GM19023 (cell line): ENCODE data around the gene ZNF22.

ENCODE experiments used
- ATAC-seq: cut with Tn5 transposase; IDR thresholded peaks from one replicate; pipeline ENCODE4 v1.9.1; 2021; ENCODE audit warnings: mild to moderate bottlenecking, moderate library complexity; ENCODE audit not compliant: unreplicated experiment

Gene ZNF22

GRCh38 chr10:44975431-44976331, 25.0 kb upstream of the ZNF22 start:
- ATAC-seq: no peak

DNA sequence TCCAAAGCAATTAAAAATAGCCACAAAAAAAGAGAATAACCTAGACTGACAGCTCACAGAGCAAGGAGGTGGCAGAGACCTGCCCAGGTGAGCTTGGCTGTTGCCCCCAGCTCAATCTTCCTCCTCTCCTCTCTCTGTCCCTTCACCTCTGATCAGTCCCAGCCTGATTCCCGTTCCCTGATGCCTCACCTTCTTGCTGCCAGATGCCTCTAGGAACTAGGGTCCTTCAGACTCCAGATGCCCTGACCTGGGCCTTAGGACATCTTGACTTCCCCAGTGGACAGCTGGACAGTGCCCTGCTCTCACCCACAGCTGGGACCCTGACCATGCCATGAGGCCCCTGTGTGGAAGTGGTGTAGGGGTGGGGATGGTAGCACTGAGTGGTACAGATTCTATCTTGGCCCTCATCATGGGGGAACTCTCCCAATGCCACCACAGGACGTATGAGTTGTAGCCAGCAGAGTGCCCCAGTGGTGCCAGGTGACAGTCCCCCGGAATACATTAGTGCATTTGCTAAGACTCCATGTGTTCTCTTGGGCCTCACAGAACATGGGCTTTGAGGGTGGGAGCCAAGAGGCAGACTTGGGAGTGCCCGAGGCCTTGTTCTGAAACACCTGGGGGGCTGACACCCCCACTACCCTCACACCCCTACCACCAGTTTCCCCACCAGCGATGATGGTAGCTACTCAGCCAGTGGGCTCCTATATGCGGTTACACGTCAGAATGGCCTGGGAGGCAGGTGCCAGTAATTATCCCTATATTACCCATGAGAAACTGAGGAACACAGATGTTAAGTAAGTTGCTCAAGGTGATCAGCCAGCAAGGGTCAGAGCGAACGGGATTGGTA, 24.1 kb upstream of the ZNF22 start:
- ATAC-seq: no peak

GRCh38 chr10:44977287-44978212, 23.2 kb upstream of the ZNF22 start:
- ATAC-seq: no peak

DNA sequence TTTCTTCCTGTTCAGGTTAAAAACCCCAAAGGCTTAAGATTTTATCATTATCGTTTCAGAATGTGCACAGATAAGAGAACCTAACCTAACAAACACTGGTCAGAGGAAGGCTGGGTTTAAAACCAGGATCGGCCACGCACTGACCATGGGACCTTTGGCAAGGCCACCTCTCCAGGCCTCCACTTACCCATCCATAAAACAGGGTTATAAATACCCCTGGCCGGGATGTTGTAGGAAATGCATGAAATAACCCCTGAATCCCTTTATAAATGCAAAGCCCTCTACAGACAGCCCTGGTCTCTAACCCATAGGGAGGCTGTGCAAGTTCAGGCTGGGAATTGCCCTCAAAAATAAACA, 22.5 kb upstream of the ZNF22 start:
- ATAC-seq: no peak

- ATAC-seq: no peak
Measured at GRCh38 chr10:44978570-44979280, 22.0 kb upstream of the ZNF22 start, which contains the start of gene DEPP1. DEPP1 (minus strand) TSS chr10:44978809; CDS start chr10:44978030, 779 bp downstream.

- ATAC-seq: no peak
Measured at GRCh38 chr10:44979281-44980191, 21.2 kb upstream of the ZNF22 start.

GRCh38 chr10:44980309-44981171, 20.2 kb upstream of the ZNF22 start:
- no peak for ATAC-seq

DNA sequence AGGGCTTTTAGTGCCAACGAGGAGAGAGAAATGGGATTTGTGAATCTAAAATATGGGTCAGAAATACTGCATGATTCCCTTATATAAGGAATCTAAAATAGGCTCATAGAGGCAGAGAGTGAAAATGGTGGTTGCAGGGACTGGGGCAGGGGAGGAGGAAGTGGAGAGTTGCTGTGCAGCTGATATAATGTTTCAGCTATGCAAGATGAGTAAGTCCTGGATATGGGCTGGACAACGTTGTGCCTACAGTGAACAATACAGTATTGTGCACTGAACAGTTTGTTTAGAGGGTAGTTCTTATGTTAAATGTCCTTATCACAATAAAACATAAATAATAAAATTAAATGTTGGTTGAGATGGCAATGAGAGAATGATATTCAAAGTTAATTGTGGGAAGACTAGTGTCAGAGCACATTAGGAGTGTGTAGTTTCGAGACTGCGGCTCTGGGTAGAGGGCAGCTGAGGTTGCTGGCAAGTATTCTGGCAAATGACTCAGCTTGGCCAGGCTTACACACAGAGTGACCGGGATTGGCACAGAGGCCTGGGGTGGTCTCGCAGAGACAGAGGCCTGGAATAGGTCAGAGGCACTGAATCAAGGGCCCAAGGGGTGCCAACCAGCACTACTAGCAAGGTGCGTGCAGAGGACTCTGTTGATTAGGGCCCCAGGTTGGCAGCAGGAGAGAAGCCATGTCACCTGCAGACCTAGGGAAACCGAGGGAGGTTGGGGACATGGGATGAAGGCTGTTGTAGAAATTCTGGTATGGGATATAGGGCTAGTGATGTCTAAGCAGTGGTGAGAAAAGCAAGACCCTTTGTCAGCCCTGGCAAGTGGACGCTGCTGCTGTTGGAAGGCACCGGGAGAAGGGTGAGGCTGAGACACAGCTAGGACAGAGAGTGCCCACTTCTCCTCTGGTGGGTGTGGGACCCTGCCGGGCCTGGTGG, 19.3 kb upstream of the ZNF22 start:
- peak; percentile 34 for ATAC-seq

- no peak for ATAC-seq
Measured at GRCh38 chr10:44982114-44982460, 18.6 kb upstream of the ZNF22 start.

DNA sequence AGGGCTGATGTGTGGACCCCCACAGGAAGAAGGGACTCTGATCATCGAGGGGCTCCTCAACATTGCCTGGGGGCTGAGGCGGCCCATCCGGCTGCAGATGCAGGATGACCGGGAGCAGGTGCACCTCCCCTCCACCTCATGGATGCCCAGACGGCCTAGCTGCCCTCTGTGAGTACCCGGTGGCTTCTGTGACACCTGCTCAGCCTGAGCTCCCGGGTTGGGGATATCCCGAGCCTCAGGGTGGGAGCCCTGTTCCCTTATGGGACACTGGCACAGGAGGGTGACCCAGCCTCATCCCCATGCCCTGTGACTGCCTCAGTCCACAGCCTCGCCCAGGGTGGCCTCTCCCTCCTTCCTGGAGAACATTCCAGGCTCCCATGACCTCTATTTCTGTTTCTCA, 18.2 kb upstream of the ZNF22 start:
- ATAC-seq: no peak

- no peak for ATAC-seq
Measured at GRCh38 chr10:44983066-44983894, 17.4 kb upstream of the ZNF22 start.

DNA sequence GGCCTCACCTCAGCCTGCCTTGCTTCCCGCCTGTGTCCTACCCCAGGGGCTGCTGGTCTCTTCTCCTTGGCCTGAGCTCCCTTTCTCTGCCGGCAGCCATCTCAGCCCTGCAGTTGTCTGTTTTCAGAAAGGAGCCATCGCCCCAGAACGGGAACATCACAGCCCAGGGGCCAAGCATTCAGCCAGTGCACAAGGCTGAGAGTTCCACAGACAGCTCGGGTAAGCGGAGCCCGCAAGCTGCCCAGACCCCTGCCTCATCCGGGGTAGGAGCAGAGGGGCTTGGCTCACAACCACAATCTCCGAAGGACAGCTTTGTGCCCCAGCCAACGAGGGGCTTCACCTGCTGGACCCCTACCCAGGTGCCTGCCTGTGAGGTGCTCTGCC, 16.8 kb upstream of the ZNF22 start:
- ATAC-seq: no peak

- no peak for ATAC-seq
Measured at GRCh38 chr10:44984671-44985101, 16.0 kb upstream of the ZNF22 start.

GRCh38 chr10:44985175-44985681, 15.5 kb upstream of the ZNF22 start:
- ATAC-seq: no peak

- no peak for ATAC-seq
Measured at GRCh38 chr10:44986179-44986578, 14.5 kb upstream of the ZNF22 start.

- ATAC-seq: no peak
Measured at GRCh38 chr10:44986670-44987069, 14.1 kb upstream of the ZNF22 start.
